ENCODE measurements around the gene SLC3A2. TPM values are rescaled to one million over a fixed set of nuclear protein-coding genes. Genes with fewer than 3 reads are reported as not detected.
A peak's percentile ranks its signal among the peaks of the same experiment; 100 is the strongest.

The SLC3A2 gene
- total and polyA plus RNA-seq, 2 of the 13 experiments (the other 11 are each of a cell fraction or from before 2014, with no cell fraction given) = 213 to 226 TPM

GRCh38 chr11:62879235-62879978 lies 1.3 kb upstream of the SLC3A2 start:
- peaks cover 57% of the 10 kb centered on the region for H3K79me2 ChIP-seq (ENCODE audit: insufficient read depth, low read length)
- no peak for DNase-seq (ENCODE audit: low spot score)
- H4K20me1 ChIP-seq (ENCODE audit: insufficient read depth, low read length) = peaks cover 8% of the 10 kb centered on the region; the same call in 1 of the 2 replicates
- no peak overlapping the region for H2AFZ ChIP-seq (ENCODE audit: low read length)
- H3K9me3 ChIP-seq (ENCODE audit: low read length) = no peaks in the 10 kb centered on the region
- H3K4me2 ChIP-seq (ENCODE audit: low read depth, low read length) = peak overlapping the region; percentile 81
- FAIRE-seq = no peak
- H3K27me3 ChIP-seq (ENCODE audit: control insufficient read depth in 1 of 2, insufficient read depth in 2 of 2, low read length in 2 of 2) = no peaks in the 10 kb centered on the region; a peak in 1 of 5 replicates
- H3K9ac ChIP-seq (ENCODE audit: insufficient read depth, low read depth, low read length) = peak overlapping the region; percentile 92; the same call in 1 of the 2 replicates
- WGBS (ENCODE audit: low lambda C conversion rate) = 89% methylated on average over 7 of the region's 7 CpGs
- H3K36me3 ChIP-seq (replicated peaks in 1 of 2; ENCODE audit: control insufficient read depth in 1 of 2, insufficient read depth in 2 of 2, low read length in 2 of 2) = peaks cover 13 to 53% of the 10 kb centered on the region in 2 experiments
- no peak for ATAC-seq
- intact Hi-C loops (cut with micrococcal nuclease; ENCODE audit: unreplicated experiment) (no loop called here), in situ Hi-C loops (cut with HindIII; ENCODE audit: extremely low pct_ligation_motif_present, low pct_unique_long_range_greater_than_20kb) (loop anchor here (5.0 kb wide), 1 partner anchor 92 kb away; the partner anchor contains the start of gene TMEM179B)
- ChIA-PET CTCF (ENCODE audit: low intra/inter-chr PET ratio, low total read pairs) (no interaction called here), POLR2A (interaction anchor here (0.9 to 5.8 kb wide), 4 partner anchors 11 to 93 kb away, joined by 3 to 90 read pairs (median 27); partner anchors contain the start of genes STX5, TEX54 and WDR74)
- TF ChIP-seq TARDBP (CRISPR knock-in tag; IDR thresholded peaks at IDR 0.05) (no peak), KLF15 (CRISPR knock-in tag; IDR thresholded peaks at IDR 0.05; ENCODE audit: borderline replicate concordance) (no peak), ZGPAT (CRISPR knock-in tag; IDR thresholded peaks at IDR 0.05) (no peak), SKIL (CRISPR knock-in tag; IDR thresholded peaks at IDR 0.05; ENCODE audit: borderline replicate concordance) (no peak), ZNF121 (CRISPR knock-in tag; IDR thresholded peaks at IDR 0.05) (peak; percentile 63)
- peaks cover 55% of the 10 kb centered on the region for H3K4me1 ChIP-seq (ENCODE audit: insufficient read depth, low read length)
- peak overlapping the region in 2 of 3 experiments; percentile 92 to 99; a peak in 2 of 6 replicates for H3K4me3 ChIP-seq (replicated peaks in 1 of 3; ENCODE audit: insufficient read depth in 1 of 3, low read depth in 2 of 3, low read length in 3 of 3)
- peak overlapping the region; percentile 93 for H3K27ac ChIP-seq (ENCODE audit: extremely low read length, insufficient read depth, low read length)
- BruUV-seq (replicated peaks) = no TSS peak
